D721Med (cell line): Measurements from ENCODE around the gene NBEA.
A peak's percentile ranks its signal among the peaks of the same experiment; 100 is the strongest.
"Not testable (repeated sequence)": the region's sequence is repeated elsewhere in the genome, so short reads cannot be mapped to it uniquely, and the experiment has no call there.

Experiments
- DNase-seq: peaks from one replicate; pipeline ENCODE4 v3.0.0; 2011; ENCODE audit warnings: low spot score; ENCODE audit not compliant: insufficient read length
- FAIRE-seq: peaks from 2 replicates; lab custom pipeline; 2011; peaks lifted over from hg19 to GRCh38; lab: Jason Lieb, UNC
- CTCF ChIP-seq: IDR thresholded peaks from 2 replicates; pipeline ENCODE4 v1.5.1; 2012; ENCODE audit warnings: mild to moderate bottlenecking, control low read depth; ENCODE audit not compliant: insufficient read depth; ENCODE audit errors: missing control alignments

NBEA gene

GRCh38 chr13:35379663-35380062 lies 437.6 kb downstream of the NBEA start:
- DNase-seq, result no peak
- no peak for TF ChIP-seq CTCF
- FAIRE-seq, result no peak

- no peak for DNase-seq
- TF ChIP-seq CTCF, result no peak
- peak; percentile 83 for FAIRE-seq
Observed at GRCh38 chr13:35387682-35388250, 445.7 kb downstream of the NBEA start.

GRCh38 chr13:35388441-35389355 lies 446.6 kb downstream of the NBEA start:
- no peak for TF ChIP-seq CTCF
- DNase-seq, result no peak
- FAIRE-seq, result no peak

- TF ChIP-seq CTCF, result no peak
- FAIRE-seq (no peak), DNase-seq (no peak)
Observed at GRCh38 chr13:35389535-35389934, 447.5 kb downstream of the NBEA start.

GRCh38 chr13:35392768-35393167 lies 450.7 kb downstream of the NBEA start:
- no peak for DNase-seq
- no peak for TF ChIP-seq CTCF
- peak; percentile 56 for FAIRE-seq

- DNase-seq, result no peak
- FAIRE-seq, result no peak
- no peak for TF ChIP-seq CTCF
Observed at GRCh38 chr13:35393886-35394285, 451.8 kb downstream of the NBEA start.

GRCh38 chr13:35408285-35408684 lies 466.2 kb downstream of the NBEA start:
- FAIRE-seq, DNase-seq: not testable (repeated sequence)
